OCI-LY1 (cell line): ENCODE data around the gene CUBN.

Experiments used
- H2AFZ ChIP-seq: fragments of 200-600 bp; sonication (generic), shearing (Covaris generic); 2 replicates; pipeline ENCODE4 v1.6.0; 2014; ENCODE audit warnings: antibody characterized with exemption, mild to moderate bottlenecking, low read length
- H3F3A ChIP-seq: fragments of 200-600 bp; sonication (generic), shearing (Covaris generic); 2 replicates; pipeline ENCODE4 v1.6.0; 2014; ENCODE audit warnings: mild to moderate bottlenecking, antibody characterized with exemption, low read length, moderate library complexity; ENCODE audit not compliant: insufficient read depth
- H3K27ac ChIP-seq: fragments of 200-600 bp; sonication (generic); 2 replicates; pipeline ENCODE4 v1.5.1; 2014; ENCODE audit warnings: low read length, mixed run types, mild to moderate bottlenecking, low read depth; ENCODE audit not compliant: poor library complexity, severe bottlenecking
- H3K27me3 ChIP-seq: fragments of 200-600 bp; sonication (generic); 2 replicates; pipeline ENCODE4 v1.6.0; 2014; ENCODE audit warnings: antibody characterized with exemption, mild to moderate bottlenecking, low read length, moderate library complexity; ENCODE audit not compliant: insufficient read depth
- H3K36me3 ChIP-seq: fragments of 200-600 bp; sonication (generic); 2 replicates; pipeline ENCODE4 v1.6.1; 2014; ENCODE audit warnings: mild to moderate bottlenecking, antibody characterized with exemption, low read length, moderate library complexity, mixed read lengths; ENCODE audit not compliant: insufficient read depth
- H3K4me1 ChIP-seq: fragments of 200-600 bp; sonication (generic); 2 replicates; pipeline ENCODE4 v1.5.1; 2014; ENCODE audit warnings: mild to moderate bottlenecking, low read length, moderate library complexity; ENCODE audit not compliant: insufficient read depth, severe bottlenecking
- H3K4me2 ChIP-seq: fragments of 200-600 bp; sonication (generic), shearing (Covaris generic); 2 replicates; pipeline ENCODE4 v1.6.1; 2014; ENCODE audit warnings: low read length
- H3K4me3 ChIP-seq: fragments of 200-600 bp; sonication (generic); 2 replicates; pipeline ENCODE4 v1.5.1; 2014; ENCODE audit warnings: low read length, low read depth, mild to moderate bottlenecking, mixed read lengths; ENCODE audit not compliant: poor library complexity, severe bottlenecking
- H3K79me2 ChIP-seq: fragments of 200-600 bp; shearing (Covaris generic); 2 replicates; pipeline ENCODE4 v1.6.1; 2016; ENCODE audit warnings: mixed run types, low read length, mixed read lengths; ENCODE audit not compliant: insufficient read depth
- H3K9ac ChIP-seq: fragments of 200-600 bp; sonication (generic), shearing (Covaris generic); 2 replicates; pipeline ENCODE4 v1.6.1; 2014; ENCODE audit warnings: mild to moderate bottlenecking, low read length, mixed read lengths
- H3K9me2 ChIP-seq: fragments of 200-600 bp; sonication (generic), shearing (Covaris generic); 2 replicates; pipeline ENCODE4 v1.6.1; 2014; ENCODE audit warnings: low read depth, mild to moderate bottlenecking, low read length, mixed read lengths
- H3K9me3 ChIP-seq: fragments of 200-600 bp; shearing (Covaris generic); 2 replicates; pipeline ENCODE4 v1.6.1; 2014; ENCODE audit warnings: low read length, mixed read lengths
- H4K20me1 ChIP-seq: fragments of 200-600 bp; sonication (generic), shearing (Covaris generic); 2 replicates; pipeline ENCODE4 v1.6.0; 2016; ENCODE audit warnings: mild to moderate bottlenecking, low read length; ENCODE audit not compliant: insufficient read depth
- CTCF ChIP-seq: fragments of 200-600 bp; sonication (generic), shearing (Covaris generic); IDR thresholded peaks from 2 replicates; pipeline ENCODE4 v1.5.1; 2017; ENCODE audit warnings: mild to moderate bottlenecking, antibody characterized with exemption, low read length, moderate library complexity, mixed read lengths
- EZH2 ChIP-seq: fragments of 200-600 bp; sonication (generic), shearing (Covaris generic); IDR thresholded peaks from 2 replicates; pipeline ENCODE4 v1.8.0; 2017; ENCODE audit warnings: borderline replicate concordance, mixed run types, mild to moderate bottlenecking, antibody characterized with exemption, low read length, moderate library complexity, mixed read lengths

CUBN gene

GRCh38 chr10:16847644-16848043 is 282.0 kb downstream of the CUBN start:
- Histone ChIP-seq H3K4me2 (no peak overlapping the region), H3K79me2 (no peaks in the 10 kb centered on the region), H3K27me3 (no peaks in the 10 kb centered on the region), H3K9me3 (no peaks in the 10 kb centered on the region), H3K9me2 (no peaks in the 10 kb centered on the region), H3K4me3 (no peak overlapping the region), H2AFZ (no peak overlapping the region), H3K4me1 (no peaks in the 10 kb centered on the region), H3K27ac (no peak overlapping the region), H3K9ac (no peak overlapping the region), H4K20me1 (no peaks in the 10 kb centered on the region), H3K36me3 (no peaks in the 10 kb centered on the region), H3F3A (no peaks in the 10 kb centered on the region)
- TF ChIP-seq EZH2: no peak
- no peak for TF ChIP-seq CTCF

- Histone ChIP-seq H3K36me3 (no peaks in the 10 kb centered on the region), H4K20me1 (no peaks in the 10 kb centered on the region), H3K4me3 (no peak overlapping the region), H3K4me2 (no peak overlapping the region), H3F3A (no peaks in the 10 kb centered on the region), H3K4me1 (no peaks in the 10 kb centered on the region), H2AFZ (no peak overlapping the region), H3K9me2 (no peaks in the 10 kb centered on the region), H3K9me3 (no peaks in the 10 kb centered on the region), H3K27me3 (no peaks in the 10 kb centered on the region), H3K9ac (no peak overlapping the region), H3K27ac (no peak overlapping the region), H3K79me2 (no peaks in the 10 kb centered on the region)
- TF ChIP-seq EZH2: no peak
Measured at GRCh38 chr10:16845248-16845647, 284.4 kb downstream of the CUBN start.

GRCh38 chr10:16843252-16843870 is 286.2 kb downstream of the CUBN start:
- H3K36me3 ChIP-seq: no peaks in the 10 kb centered on the region
- H3K4me2 ChIP-seq: no peak overlapping the region
- no peaks in the 10 kb centered on the region for H3K9me3 ChIP-seq
- no peaks in the 10 kb centered on the region for H4K20me1 ChIP-seq
- TF ChIP-seq CTCF: peak; percentile 70
- TF ChIP-seq EZH2: no peak
- H3K4me1 ChIP-seq: no peaks in the 10 kb centered on the region
- H3K4me3 ChIP-seq: no peak overlapping the region
- H3F3A ChIP-seq: no peaks in the 10 kb centered on the region
- no peaks in the 10 kb centered on the region for H3K9me2 ChIP-seq
- no peaks in the 10 kb centered on the region for H3K79me2 ChIP-seq
- no peak overlapping the region for H2AFZ ChIP-seq
- no peak overlapping the region for H3K9ac ChIP-seq
- H3K27ac ChIP-seq: no peak overlapping the region
- no peaks in the 10 kb centered on the region for H3K27me3 ChIP-seq

GRCh38 chr10:16835228-16835627 is 294.4 kb downstream of the CUBN start:
- H3K4me2 ChIP-seq: 0 out of 2 replicates have a peak overlapping the region, but pooled peaks have one; percentile 11
- no peaks in the 10 kb centered on the region for H3K27me3 ChIP-seq

More at GRCh38 chr10:16835228-16835627, 294.4 kb downstream of the CUBN start:
- Histone ChIP-seq H3K79me2 (no peaks in the 10 kb centered on the region), H3K9ac (no peak overlapping the region), H3K9me3 (no peaks in the 10 kb centered on the region), H3K4me3 (no peak overlapping the region), H4K20me1 (no peaks in the 10 kb centered on the region), H2AFZ (no peak overlapping the region), H3K9me2 (no peaks in the 10 kb centered on the region), H3K27ac (no peak overlapping the region), H3K4me1 (peaks cover 5% of the 10 kb centered on the region), H3F3A (no peaks in the 10 kb centered on the region), H3K36me3 (no peaks in the 10 kb centered on the region)
- TF ChIP-seq EZH2 (no peak), CTCF (no peak)
